ENCODE results near the gene DLX5.

DNA sequence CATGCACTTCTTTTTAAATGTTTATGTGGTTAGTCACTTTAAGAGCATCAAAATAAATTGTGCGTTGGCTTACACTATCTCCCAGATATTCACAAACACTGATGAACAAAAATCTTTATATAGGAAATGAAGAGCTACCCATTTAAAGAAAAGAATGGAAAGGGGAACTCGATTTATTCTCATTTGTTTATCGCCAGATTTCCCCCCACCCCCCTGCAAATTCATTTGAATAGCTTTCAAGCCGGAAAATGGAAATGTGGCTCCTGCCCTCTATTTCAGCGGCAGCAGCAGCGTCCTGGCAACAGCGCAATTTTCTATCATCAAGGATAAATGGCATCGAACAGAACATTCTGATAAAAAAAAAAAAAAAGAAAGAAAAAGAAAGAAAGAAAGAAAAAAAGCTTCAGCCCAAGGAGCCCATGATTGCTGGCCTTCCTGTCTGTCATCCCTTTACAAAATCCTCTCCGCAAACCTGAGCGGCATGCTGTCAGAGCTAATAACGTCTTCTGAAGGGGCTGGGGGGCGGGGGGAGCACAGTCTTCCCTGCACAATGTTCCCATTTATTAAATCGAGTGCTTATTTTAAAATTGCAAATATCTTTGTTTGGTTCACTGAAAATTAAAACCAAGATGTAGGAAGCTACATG is 33.0 kb downstream of the DLX5 start:
- TF ChIP-seq, protein P1, sequence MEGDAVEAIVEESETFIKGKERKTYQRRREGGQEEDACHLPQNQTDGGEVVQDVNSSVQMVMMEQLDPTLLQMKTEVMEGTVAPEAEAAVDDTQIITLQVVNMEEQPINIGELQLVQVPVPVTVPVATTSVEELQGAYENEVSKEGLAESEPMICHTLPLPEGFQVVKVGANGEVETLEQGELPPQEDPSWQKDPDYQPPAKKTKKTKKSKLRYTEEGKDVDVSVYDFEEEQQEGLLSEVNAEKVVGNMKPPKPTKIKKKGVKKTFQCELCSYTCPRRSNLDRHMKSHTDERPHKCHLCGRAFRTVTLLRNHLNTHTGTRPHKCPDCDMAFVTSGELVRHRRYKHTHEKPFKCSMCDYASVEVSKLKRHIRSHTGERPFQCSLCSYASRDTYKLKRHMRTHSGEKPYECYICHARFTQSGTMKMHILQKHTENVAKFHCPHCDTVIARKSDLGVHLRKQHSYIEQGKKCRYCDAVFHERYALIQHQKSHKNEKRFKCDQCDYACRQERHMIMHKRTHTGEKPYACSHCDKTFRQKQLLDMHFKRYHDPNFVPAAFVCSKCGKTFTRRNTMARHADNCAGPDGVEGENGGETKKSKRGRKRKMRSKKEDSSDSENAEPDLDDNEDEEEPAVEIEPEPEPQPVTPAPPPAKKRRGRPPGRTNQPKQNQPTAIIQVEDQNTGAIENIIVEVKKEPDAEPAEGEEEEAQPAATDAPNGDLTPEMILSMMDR (IDR thresholded peaks at IDR 0.05) = no peak
- TF ChIP-seq EZH2 (IDR thresholded peaks at IDR 0.05; ENCODE audit: borderline replicate concordance, insufficient read depth, low read depth, low read length, poor library complexity, severe bottlenecking) = no peak
